H1 (cell line): Measurements from ENCODE around the gene SOX6. TPM values are rescaled to one million over a fixed set of nuclear protein-coding genes. Genes with fewer than 3 reads are reported as not detected.

Experiments
- EP300 ChIP-seq, 2 experiments: IDR thresholded peaks; 1 replicate in 1 of 2; 2 replicates in 1 of 2; pipeline ENCODE4 v1.6.1; 2011 to 2012; ENCODE audit warnings: low read depth in 2 of 2, low read length in 2 of 2, mild to moderate bottlenecking in 2 of 2, borderline replicate concordance in 1 of 2, inconsistent platforms in 1 of 2, moderate library complexity in 1 of 2
- RAD21 ChIP-seq, 2 experiments: IDR thresholded peaks in 1 of 2; conservative IDR thresholded peaks in 1 of 2; 2 replicates each; pipeline ENCODE4 v1.6.1; 2011; ENCODE audit warnings: low read depth in 2 of 2, low read length in 2 of 2, improper control_type of control experiment in 1 of 2, inconsistent platforms in 1 of 2, mild to moderate bottlenecking in 1 of 2, moderate library complexity in 1 of 2
- SUZ12 ChIP-seq: fragments of 200-600 bp; sonication (generic); IDR thresholded peaks from 2 replicates; pipeline ENCODE4 v1.6.1; 2012; ENCODE audit warnings: mild to moderate bottlenecking, inconsistent platforms, low read length, moderate library complexity, mixed read lengths
- TAF7 ChIP-seq: optimal IDR thresholded peaks from 2 replicates; pipeline ENCODE3; 2011; ENCODE audit warnings: low read depth, mild to moderate bottlenecking, inconsistent platforms, low read length, moderate library complexity, borderline replicate concordance
- polyA plus RNA-seq, 7 experiments: library from polyadenylated mRNA; depleted of rRNA in 3 of 7; stranded (reverse) in 5 of 7; unstranded in 2 of 7; fragments of >200 nt in 5 of 7; fragments of 200-250 nt in 2 of 7; gene quantifications; 1 replicate in 5 of 7; 2 replicates in 1 of 7; 4 replicates in 1 of 7; pipeline versions ENCODE4 v1.2.1 to v1.2.3, GENCODE V29; 2011 to 2013; ENCODE audit warnings: missing spikeins in 2 of 7, mixed read lengths in 2 of 7
- total RNA-seq: library from RNA; stranded (reverse); fragmentation: NEBNext Ultra II Directional; extraction: Animal tissue kit (Norgen Biotek cat#: 25700); gene quantifications from 2 replicates; pipeline ENCODE4 v1.2.1, GENCODE V29; 2021

Gene SOX6
- total and polyA plus RNA-seq, 2 of the 8 experiments (the other 6 are each of a cell fraction or from before 2014, with no cell fraction given): 0.09 TPM; not detected in 1

DNA sequence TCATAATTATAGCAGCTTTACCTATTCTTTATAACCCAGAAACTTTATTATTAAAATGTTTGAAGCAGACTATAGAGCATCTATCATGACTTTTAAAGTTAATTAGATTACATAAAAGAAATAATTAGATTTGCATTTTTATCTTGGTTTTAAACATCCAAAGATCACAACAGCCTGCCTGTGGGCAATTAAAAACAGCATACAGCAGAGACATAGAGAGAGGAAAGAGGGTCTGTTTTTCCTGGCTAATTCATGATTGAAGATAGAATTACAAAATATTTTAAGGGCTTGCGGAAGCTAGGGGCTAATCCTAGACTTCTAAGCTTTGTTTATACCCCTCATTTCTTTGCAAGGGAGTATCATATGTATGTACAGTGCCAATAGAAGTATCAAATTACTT is 178.1 kb downstream of the SOX6 start (continued):
- TF ChIP-seq SUZ12: no peak
- no peak for TF ChIP-seq RAD21 (IDR thresholded peaks at IDR 0.05 in 1 of 2, conservative IDR thresholded peaks at IDR 0.05 in 1 of 2; ENCODE audit: low read depth in 2 of 2, low read length in 2 of 2)
- TF ChIP-seq EP300 (IDR thresholded peaks at IDR 0.05; ENCODE audit: borderline replicate concordance in 1 of 2, low read depth in 2 of 2, low read length in 2 of 2): no peak
- no peak for TF ChIP-seq TAF7
